Measurements from ENCODE around the gene LRMDA. TPM values are rescaled to one million over a fixed set of nuclear protein-coding genes. Genes with fewer than 3 reads are reported as not detected.

Gene LRMDA
- total and polyA plus RNA-seq, 2 of the 8 experiments (the other 6 are each of a cell fraction or from before 2014, with no cell fraction given): 0.86 to 2.8 TPM

DNA sequence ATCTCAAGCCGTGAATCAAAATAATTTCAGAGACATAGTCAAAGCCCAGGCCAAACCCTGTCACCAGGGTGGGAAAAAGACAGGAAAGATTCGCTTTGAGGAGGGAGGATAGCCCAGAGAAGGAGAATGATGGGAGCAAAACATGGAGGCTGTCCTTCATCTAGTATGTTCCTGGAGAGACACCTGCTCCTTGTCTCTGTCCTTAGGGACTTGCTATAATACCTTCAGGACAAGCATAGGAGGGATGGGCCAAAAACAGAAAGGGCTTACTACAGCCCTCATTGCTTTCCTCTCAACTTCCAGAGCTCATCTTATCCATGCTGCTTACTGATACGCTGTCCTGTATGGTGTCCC lies 593.7 kb downstream of the LRMDA start:
- no peak overlapping the region for H2AK5ac ChIP-seq (ENCODE audit: low read depth, low read length)
- H3K14ac ChIP-seq (ENCODE audit: insufficient read length): no peak overlapping the region
- no peak overlapping the region for H4K8ac ChIP-seq (ENCODE audit: extremely low read depth, insufficient read depth, low read length)
- H3K27me3 ChIP-seq (replicated peaks in 1 of 4; ENCODE audit: control insufficient read depth in 3 of 4, extremely low read depth in 1 of 4, insufficient read depth in 3 of 4, low read length in 3 of 4): no peaks in the 10 kb centered on the region
- H2BK5ac ChIP-seq (ENCODE audit: low read depth, low read length): no peak overlapping the region
- no peak for DNase-seq (ENCODE audit: low read depth in 1 of 2, low spot score in 2 of 2)
- no peak overlapping the region for H3K56ac ChIP-seq (replicated peaks; ENCODE audit: insufficient read length, low read depth, low read length)
- no peaks in the 10 kb centered on the region for H3K9me3 ChIP-seq (ENCODE audit: insufficient read depth in 2 of 2, low read depth in 1 of 2, low read length in 1 of 2)
- no peaks in the 10 kb centered on the region for H3K79me1 ChIP-seq (ENCODE audit: low read depth, low read length)
- no peak overlapping the region for H4K5ac ChIP-seq (ENCODE audit: insufficient read length, low read depth, low read length)
- WGBS, 2 experiments (ENCODE audit: extremely low coverage in 1 of 2, insufficient coverage in 1 of 2, insufficient read length in 1 of 2, insufficient replicate concordance in 2 of 2, low coverage in 1 of 2, low lambda C conversion rate in 2 of 2, missing lambda C conversion rate in 1 of 2): 84% methylated on average over 3 of the region's 3 CpGs; no CpG with 5 or more reads in 1 of the 2 experiments
- H3K23me2 ChIP-seq (ENCODE audit: low read depth, low read length): no peaks in the 10 kb centered on the region
- ChIA-PET POLR2A (ENCODE audit: partially characterized antibody) (no interaction called here), CTCF (ENCODE audit: partially characterized antibody) (interaction anchor here (0.5 to 3.7 kb wide), 5 partner anchors 11 to 61 kb away, joined by 3 to 44 read pairs (median 3); no protein-coding TSS in a partner anchor)
- no peak for FAIRE-seq
- no peaks in the 10 kb centered on the region for H3K4me1 ChIP-seq (replicated peaks in 1 of 4; ENCODE audit: control insufficient read depth in 3 of 4, insufficient read depth in 4 of 4, low read length in 3 of 4)
- H3K4ac ChIP-seq (replicated peaks; ENCODE audit: insufficient read length, low read depth, low read length): no peak overlapping the region
- H4K20me1 ChIP-seq (replicated peaks in 1 of 2; ENCODE audit: control insufficient read depth in 1 of 2, insufficient read depth in 2 of 2, low read length in 2 of 2): no peaks in the 10 kb centered on the region
- H3K27ac ChIP-seq (ENCODE audit: low read depth, low read length): no peak overlapping the region
- H3K36me3 ChIP-seq (ENCODE audit: control insufficient read depth in 2 of 4, insufficient read depth in 4 of 4, low read length in 3 of 4): no peaks in the 10 kb centered on the region
- H3K9ac ChIP-seq (replicated peaks in 1 of 4; ENCODE audit: extremely low read depth in 1 of 4, low read depth in 3 of 4, low read length in 3 of 4): no peak overlapping the region
- H2BK20ac ChIP-seq (ENCODE audit: low read length): no peak overlapping the region
- H4K91ac ChIP-seq (replicated peaks; ENCODE audit: insufficient read length, low read length): no peak overlapping the region
- H2BK15ac ChIP-seq (ENCODE audit: low read length): no peak overlapping the region
- no peak overlapping the region for H2BK120ac ChIP-seq (replicated peaks; ENCODE audit: low read depth, low read length)
- H3K23ac ChIP-seq (ENCODE audit: insufficient read length): no peak overlapping the region
- no peak overlapping the region for H2AFZ ChIP-seq (ENCODE audit: low read length)
- no peak overlapping the region for H3K4me2 ChIP-seq (ENCODE audit: insufficient read depth in 1 of 2, low read depth in 2 of 2, low read length in 2 of 2)
- H3K18ac ChIP-seq (ENCODE audit: extremely low read depth, low read length): no peak overlapping the region
- H2BK12ac ChIP-seq (ENCODE audit: low read depth, low read length): no peak overlapping the region
- no peaks in the 10 kb centered on the region for H3K79me2 ChIP-seq (ENCODE audit: control insufficient read depth in 1 of 2, insufficient read depth in 2 of 2, low read length in 2 of 2)
- no peak overlapping the region for H3K4me3 ChIP-seq (ENCODE audit: extremely low read depth in 1 of 4, insufficient read depth in 2 of 4, low read depth in 3 of 4, low read length in 4 of 4)
- TF ChIP-seq YY1 (IDR thresholded peaks at IDR 0.05; ENCODE audit: low read depth, low read length) (no peak), BRCA1 (IDR thresholded peaks at IDR 0.05; ENCODE audit: low read depth, low read length) (no peak), TEAD4 (IDR thresholded peaks at IDR 0.05; ENCODE audit: low read depth, low read length) (no peak), CREB1 (IDR thresholded peaks at IDR 0.05) (no peak), USF2 (IDR thresholded peaks at IDR 0.05; ENCODE audit: low read length) (no peak), BCL11A (IDR thresholded peaks at IDR 0.05; ENCODE audit: low read depth in 2 of 2, low read length in 2 of 2) (no peak), BACH1 (IDR thresholded peaks at IDR 0.05; ENCODE audit: low read length) (no peak)
